Activated CD4-positive, alpha-beta T cell treated with anti-CD3 and anti-CD28 coated beads for 36 hours (primary cell): Measurements from ENCODE around the gene TICAM1. TPM values are rescaled to one million over a fixed set of nuclear protein-coding genes. Genes with fewer than 3 reads are reported as not detected.

Experiments used
- ATAC-seq: fragments of 200-7000 bp; cut with Tn5 transposase; one replicate; pipeline ENCODE4 v1.10.0; 2021; ENCODE audit warnings: mild to moderate bottlenecking, moderate library complexity
- CTCF ChIA-PET: fragments of 350-600 bp; sonication (Branson Sonifier 250); formaldehyde crosslinking; loops from one replicate; lab custom pipeline; 2021; ENCODE audit warnings: antibody characterized with exemption; lab: Charles Lee
- POLR2A ChIA-PET: fragments of 350-600 bp; sonication (Branson Sonifier 250); formaldehyde crosslinking; loops from one replicate; lab custom pipeline; 2021; ENCODE audit warnings: antibody characterized with exemption, inconsistent platforms; lab: Charles Lee
- DNase-seq: peaks from one replicate; pipeline ENCODE4 v3.0.0-alpha.2; 2020
- H3K27ac Mint-ChIP-seq: one replicate; pipeline ENCODE4 v1.8.0; 2021; ENCODE audit warnings: mixed read lengths
- H3K27me3 Mint-ChIP-seq: one replicate; pipeline ENCODE4 v1.8.0; 2021; ENCODE audit warnings: mixed read lengths
- H3K36me3 Mint-ChIP-seq: one replicate; pipeline ENCODE4 v1.8.0; 2021; ENCODE audit warnings: low read depth, mixed read lengths
- H3K4me1 Mint-ChIP-seq: one replicate; pipeline ENCODE4 v1.8.0; 2021; ENCODE audit warnings: mixed read lengths
- H3K4me3 Mint-ChIP-seq: one replicate; pipeline ENCODE4 v1.8.0; 2021; ENCODE audit warnings: mild to moderate bottlenecking, moderate library complexity, mixed read lengths
- H3K9me3 Mint-ChIP-seq: one replicate; pipeline ENCODE4 v1.8.0; 2021; ENCODE audit warnings: low read depth, mixed read lengths
- intact Hi-C, 2 experiments: fragments of 100-400 bp; cut with DNase I in 1 of 2; cut with micrococcal nuclease in 1 of 2; formaldehyde crosslinking; loops; one replicate each; pipeline versions ENCODE4 v1.14.2 to v1.15.1; 2022 to 2024; cut with DNase I, micrococcal nuclease
- total RNA-seq, 2 experiments: library from RNA; stranded (reverse); gene quantifications; one replicate each; pipeline ENCODE4 v1.2.3, GENCODE V29; 2021

TICAM1 gene
- 10 to 100 TPM; 23.4 to 24.1 TPM for total RNA-seq

- Mint-ChIP-seq H3K4me3 (peak within 1 kb of the TSS; percentile 85), H3K9me3 (no peaks in the 10 kb centered on the region), H3K4me1 (peaks cover 22% of the 10 kb centered on the region), H3K36me3 (peaks cover 15% of the 10 kb centered on the region), H3K27ac (peak within 1 kb of the TSS; percentile 87), H3K27me3 (no peaks in the 10 kb centered on the region)
- DNase-seq (peak; percentile 87), ATAC-seq (peak; percentile 91)
- intact Hi-C loops = loop anchor here (1.0 to 2.0 kb wide), 4 partner anchors 16 to 161 kb away; partner anchors contain the start of genes MYDGF (in 1 of the 2) and PLIN3 (in 1 of the 2)
- ChIA-PET CTCF (interaction anchor here (1.1 to 3.5 kb wide), 5 partner anchors 18 to 147 kb away, joined by 4 to 23 read pairs (median 10); partner anchors contain the start of gene FEM1A), POLR2A (interaction anchor here (1.2 kb wide), 1 partner anchor 40 kb away, joined by 5 read pairs; the partner anchor contains the start of gene FEM1A)
These were observed at the start of gene TICAM1 for GRCh38 chr19:4831304-4831978. TSS of gene TICAM1 (minus strand) at chr19:4831712. CDS start at chr19:4818377, 13,335 bp downstream.

DNA sequence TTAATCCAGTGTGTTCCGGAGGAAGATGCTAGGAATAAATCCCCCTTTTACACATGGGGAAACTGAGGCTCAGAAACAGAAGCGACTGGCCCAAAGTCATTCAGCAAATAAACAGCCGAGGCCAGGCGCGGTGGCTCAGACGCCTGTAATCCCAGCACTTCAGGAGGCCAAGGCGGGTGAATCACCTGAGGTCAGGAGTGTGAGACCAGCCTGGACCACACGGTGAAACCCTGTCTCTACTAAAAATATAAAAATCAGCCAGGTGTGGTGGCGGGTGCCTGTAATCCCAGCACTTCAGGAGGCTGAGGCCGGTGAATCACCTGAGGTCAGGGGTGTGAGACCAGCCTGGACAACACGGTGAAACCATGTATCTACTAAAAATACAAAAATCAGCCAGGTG, 47.5 kb upstream of the TICAM1 start:
- Mint-ChIP-seq H3K9me3 (no peaks in the 10 kb centered on the region), H3K4me3 (no peak overlapping the region), H3K27me3 (no peaks in the 10 kb centered on the region), H3K27ac (no peak overlapping the region), H3K4me1 (peaks cover 6% of the 10 kb centered on the region), H3K36me3 (no peaks in the 10 kb centered on the region)
- POLR2A ChIA-PET = no interaction called here
- intact Hi-C loops = no loop called here
- CTCF ChIA-PET = interaction anchor here (1.0 kb wide), 1 partner anchor 9 kb away, joined by 3 read pairs; no protein-coding TSS in a partner anchor
- ATAC-seq (no peak), DNase-seq (no peak)

- H3K27me3 Mint-ChIP-seq = no peaks in the 10 kb centered on the region
- H3K4me1 Mint-ChIP-seq = peaks cover 6% of the 10 kb centered on the region
- no peak overlapping the region for H3K27ac Mint-ChIP-seq
- H3K9me3 Mint-ChIP-seq = no peaks in the 10 kb centered on the region
- intact Hi-C loops = no loop called here
- DNase-seq (peak; percentile 28), ATAC-seq (peak; percentile 36)
- ChIA-PET POLR2A (interaction anchor here (0.6 to 1.1 kb wide), 2 partner anchors 33 to 356 kb away, joined by 3 to 5 read pairs; no protein-coding TSS in a partner anchor), CTCF (interaction anchor here (1.0 kb wide), 1 partner anchor 8 kb away, joined by 3 read pairs; no protein-coding TSS in a partner anchor)
- no peaks in the 10 kb centered on the region for H3K36me3 Mint-ChIP-seq
- H3K4me3 Mint-ChIP-seq = no peak overlapping the region
These were observed 47.0 kb upstream of the TICAM1 start for GRCh38 chr19:4878491-4878968.

DNA sequence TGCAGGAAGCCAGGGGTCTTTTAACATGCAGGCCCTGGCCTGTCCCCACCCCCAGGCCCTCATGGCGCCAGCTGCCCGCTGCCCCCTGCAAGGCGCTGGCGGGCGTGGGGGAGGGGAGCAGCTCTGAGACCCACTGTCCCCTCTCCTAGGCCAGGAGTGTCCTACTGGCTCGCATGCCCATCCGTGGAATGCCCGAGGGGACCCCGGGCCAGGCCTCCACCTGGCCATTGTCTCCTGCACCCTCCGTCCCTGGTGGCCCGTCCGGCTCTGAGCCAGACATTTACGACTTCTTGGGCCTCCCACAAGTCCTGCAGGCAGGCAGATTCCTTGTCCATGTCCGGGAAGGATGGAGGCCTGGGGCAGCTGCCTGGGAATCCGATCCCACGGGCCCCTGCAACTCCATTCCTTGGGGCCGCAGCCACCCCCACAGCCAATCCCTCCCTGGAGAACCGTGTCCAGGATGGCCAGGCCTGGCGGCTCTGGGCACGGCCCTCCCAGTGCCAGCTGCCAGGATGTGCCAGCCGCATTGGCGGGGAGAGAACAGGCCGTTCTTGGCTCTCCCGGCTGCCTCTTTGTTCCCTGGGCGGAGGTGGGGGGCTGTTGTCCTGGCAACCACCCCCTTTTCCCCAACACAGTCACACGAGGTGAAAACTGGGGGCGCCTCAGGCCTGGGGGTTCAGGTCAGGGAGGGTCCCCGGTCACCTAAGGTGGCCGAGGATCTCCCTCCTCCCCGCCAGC, 46.4 kb upstream of the TICAM1 start:
- Mint-ChIP-seq H3K36me3 (no peaks in the 10 kb centered on the region), H3K4me1 (peaks cover 6% of the 10 kb centered on the region), H3K27me3 (no peaks in the 10 kb centered on the region), H3K9me3 (no peaks in the 10 kb centered on the region), H3K27ac (no peak overlapping the region), H3K4me3 (no peak overlapping the region)
- intact Hi-C loops = no loop called here
- POLR2A ChIA-PET = interaction anchor here (0.5 to 1.1 kb wide), 3 partner anchors 34 to 357 kb away, joined by 3 to 5 read pairs (median 3); no protein-coding TSS in a partner anchor
- DNase-seq (no peak), ATAC-seq (no peak)
- CTCF ChIA-PET = no interaction called here

GRCh38 chr19:4873930-4874329, 42.4 kb upstream of the TICAM1 start:
- Mint-ChIP-seq H3K4me1 (peaks cover 16% of the 10 kb centered on the region), H3K9me3 (no peaks in the 10 kb centered on the region), H3K36me3 (no peaks in the 10 kb centered on the region), H3K27me3 (peaks cover 2% of the 10 kb centered on the region), H3K27ac (no peak overlapping the region), H3K4me3 (no peak overlapping the region)
- DNase-seq = no peak
- ChIA-PET CTCF (interaction anchor here (0.6 to 6.6 kb wide), 6 partner anchors 8 to 159 kb away, joined by 3 to 52 read pairs (median 6); no protein-coding TSS in a partner anchor), POLR2A (interaction anchor here (1.1 kb wide), 1 partner anchor 37 kb away, joined by 4 read pairs; no protein-coding TSS in a partner anchor)
- intact Hi-C loops = no loop called here
- ATAC-seq = no peak

DNA sequence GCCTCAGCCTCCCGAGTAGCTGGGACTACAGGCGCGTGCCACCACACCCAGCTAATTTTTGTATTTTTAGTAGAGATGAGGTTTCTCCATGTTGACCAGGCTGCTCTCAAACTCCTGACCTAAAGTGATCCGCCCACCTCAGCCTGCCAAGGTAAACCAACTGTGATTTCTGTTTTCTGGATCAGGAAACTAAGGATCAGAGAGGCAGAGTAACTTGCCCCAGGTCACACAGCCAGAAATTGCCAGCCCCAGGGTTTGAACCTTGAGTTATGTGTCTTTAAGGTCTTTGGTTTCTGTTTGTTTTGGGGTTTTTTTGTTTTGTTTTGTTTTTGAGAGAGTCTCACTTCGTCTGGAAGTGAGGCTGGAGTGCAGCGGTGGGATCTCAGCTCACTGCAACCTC, 40.2 kb upstream of the TICAM1 start:
- Mint-ChIP-seq H3K27me3 (peaks cover 2% of the 10 kb centered on the region), H3K4me1 (peaks cover 12% of the 10 kb centered on the region), H3K4me3 (no peak overlapping the region), H3K9me3 (no peaks in the 10 kb centered on the region), H3K36me3 (no peaks in the 10 kb centered on the region), H3K27ac (no peak overlapping the region)
- CTCF ChIA-PET = interaction anchor here (0.6 to 6.6 kb wide), 9 partner anchors 33 to 415 kb away, joined by 3 to 52 read pairs (median 4); no protein-coding TSS in a partner anchor
- POLR2A ChIA-PET = no interaction called here
- no peak for DNase-seq
- intact Hi-C loops = loop anchor here (1.0 kb wide), 2 partner anchors 40 to 160 kb away; no protein-coding TSS in a partner anchor
- no peak for ATAC-seq

GRCh38 chr19:4870025-4870700, 38.7 kb upstream of the TICAM1 start:
- H3K9me3 Mint-ChIP-seq = no peaks in the 10 kb centered on the region
- ATAC-seq (peak; percentile 31), DNase-seq (peak; percentile 59)
- no peak overlapping the region for H3K4me3 Mint-ChIP-seq
- intact Hi-C loops = no loop called here
- H3K36me3 Mint-ChIP-seq = no peaks in the 10 kb centered on the region
- ChIA-PET CTCF (interaction anchor here (0.9 to 6.6 kb wide), 5 partner anchors 9 to 160 kb away, joined by 3 to 52 read pairs (median 10); no protein-coding TSS in a partner anchor), POLR2A (no interaction called here)
- H3K27ac Mint-ChIP-seq = no peak overlapping the region
- H3K4me1 Mint-ChIP-seq = peaks cover 17% of the 10 kb centered on the region
- peaks cover 2% of the 10 kb centered on the region for H3K27me3 Mint-ChIP-seq

- Mint-ChIP-seq H3K9me3 (no peaks in the 10 kb centered on the region), H3K4me3 (peak overlapping the region; percentile 73), H3K27me3 (peaks cover 2% of the 10 kb centered on the region), H3K36me3 (no peaks in the 10 kb centered on the region), H3K27ac (peak overlapping the region; percentile 63), H3K4me1 (peaks cover 20% of the 10 kb centered on the region)
- intact Hi-C loops = no loop called here
- ATAC-seq (no peak), DNase-seq (no peak)
- CTCF ChIA-PET = interaction anchor here (0.7 to 6.6 kb wide), 4 partner anchors 17 to 170 kb away, joined by 3 to 52 read pairs (median 5); no protein-coding TSS in a partner anchor
- POLR2A ChIA-PET = interaction anchor here (1.1 kb wide), 1 partner anchor 43 kb away, joined by 3 read pairs; no protein-coding TSS in a partner anchor
These were observed 36.8 kb upstream of the TICAM1 start for GRCh38 chr19:4868286-4868834.

DNA sequence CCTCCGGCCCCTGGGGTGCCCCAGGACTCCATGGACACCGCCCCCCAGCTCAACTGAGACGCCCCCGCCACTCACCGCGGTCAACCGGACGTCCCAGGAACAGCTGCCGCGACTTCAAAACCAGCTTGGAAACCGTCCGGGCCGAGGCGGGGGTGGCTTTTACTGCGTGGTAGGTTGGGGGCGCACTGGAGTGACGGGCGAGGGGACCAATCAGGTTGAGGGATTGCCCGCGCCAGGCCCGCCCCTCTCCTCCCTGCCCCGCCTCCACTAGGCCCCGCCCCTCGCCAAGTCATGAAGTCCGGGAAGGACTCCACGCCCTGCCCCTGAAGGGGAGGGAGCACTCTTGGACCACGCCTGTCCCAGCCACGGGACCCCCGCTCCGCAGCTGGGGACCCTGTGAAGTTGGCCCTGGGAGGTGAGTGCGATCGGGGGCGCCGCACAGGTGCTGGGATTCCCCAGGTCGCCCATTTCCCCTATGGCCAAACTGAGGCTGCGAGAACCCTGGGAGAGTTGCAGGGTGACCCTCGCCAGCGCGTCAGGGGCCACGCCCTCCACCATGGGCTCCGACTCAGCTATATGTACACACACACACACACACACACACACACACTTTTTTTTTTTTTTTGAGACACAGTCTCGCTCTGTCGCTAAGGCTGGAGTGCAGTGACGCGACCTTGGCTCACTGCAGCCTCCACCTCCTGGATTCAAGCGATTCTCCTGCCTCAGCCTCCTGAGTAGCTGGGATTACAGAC, 36.2 kb upstream of the TICAM1 start, which contains the start of gene PLIN3:
TSS of gene PLIN3 (minus strand) at position 134 of the 752 bp plus-strand sequence. CDS start 6,273 bp downstream, outside the sequence.
- no peaks in the 10 kb centered on the region for H3K36me3 Mint-ChIP-seq
- ATAC-seq (peak; percentile 95), DNase-seq (peak; percentile 98)
- H3K27ac Mint-ChIP-seq = peak within 1 kb of the TSS; percentile 63
- H3K27me3 Mint-ChIP-seq = peaks cover 2% of the 10 kb centered on the region
- intact Hi-C loops = loop anchor here in 1 of 2 experiments (1.0 to 2.0 kb wide), 9 partner anchors 36 to 1037 kb away; partner anchors contain the start of genes FEM1A, HDGFL2, MYDGF and TICAM1
- H3K4me3 Mint-ChIP-seq = peak within 1 kb of the TSS; percentile 73
- H3K9me3 Mint-ChIP-seq = no peaks in the 10 kb centered on the region
- POLR2A ChIA-PET = interaction anchor here (0.6 to 1.3 kb wide), 4 partner anchors 44 to 824 kb away, joined by 3 to 4 read pairs (median 3); partner anchors contain the start of genes KDM4B and YJU2
- H3K4me1 Mint-ChIP-seq = peaks cover 20% of the 10 kb centered on the region
- CTCF ChIA-PET = interaction anchor here (0.5 to 6.6 kb wide), 8 partner anchors 15 to 182 kb away, joined by 3 to 52 read pairs (median 4); no protein-coding TSS in a partner anchor
